HG02973 (cell line): Measurements from ENCODE around the gene RNASE13.
"Not testable (repeated sequence)": the region's sequence is repeated elsewhere in the genome, so short reads cannot be mapped to it uniquely, and the experiment has no call there.

ENCODE experiments used
- ATAC-seq: cut with Tn5 transposase; IDR thresholded peaks from one replicate; pipeline ENCODE4 v1.9.1; 2021; ENCODE audit warnings: moderate library complexity; ENCODE audit not compliant: unreplicated experiment

RNASE13 gene

DNA sequence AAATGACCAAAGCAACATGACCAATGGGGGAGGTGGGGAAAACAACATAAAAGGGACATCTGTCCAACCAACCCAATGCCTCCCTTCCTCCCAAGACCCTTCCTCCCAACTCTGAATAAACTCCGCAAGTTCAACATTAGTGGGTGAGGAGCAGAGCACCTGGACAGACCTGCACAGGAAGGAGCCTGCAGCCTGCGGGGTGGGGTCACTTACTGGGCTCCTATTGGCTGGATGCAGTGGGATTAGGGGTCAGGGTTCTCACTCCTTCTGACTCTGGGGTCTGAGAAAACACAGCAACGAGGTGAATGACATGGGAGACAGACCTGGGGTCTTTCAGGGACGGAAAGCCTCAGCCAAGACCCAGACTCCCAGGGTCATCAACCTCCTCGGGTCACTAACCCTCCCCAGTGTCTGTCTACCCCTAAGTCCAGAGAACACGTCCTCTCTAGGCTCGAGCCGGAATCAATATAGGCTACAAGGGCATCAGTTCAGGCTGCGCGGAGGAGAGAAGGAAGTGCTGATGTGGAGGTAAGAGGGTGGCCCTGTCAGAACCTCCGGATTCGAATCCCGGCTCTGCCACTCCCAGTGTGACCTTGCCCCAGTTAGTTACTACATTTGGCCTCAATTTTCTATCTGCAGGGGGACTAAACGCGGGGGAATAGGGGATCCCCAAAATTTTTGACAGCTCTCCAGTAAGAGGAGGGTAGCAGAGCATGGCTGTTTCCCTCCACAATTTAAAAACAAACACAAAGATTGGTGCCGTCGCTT is 10.6 kb downstream of the RNASE13 start:
- no peak for ATAC-seq

DNA sequence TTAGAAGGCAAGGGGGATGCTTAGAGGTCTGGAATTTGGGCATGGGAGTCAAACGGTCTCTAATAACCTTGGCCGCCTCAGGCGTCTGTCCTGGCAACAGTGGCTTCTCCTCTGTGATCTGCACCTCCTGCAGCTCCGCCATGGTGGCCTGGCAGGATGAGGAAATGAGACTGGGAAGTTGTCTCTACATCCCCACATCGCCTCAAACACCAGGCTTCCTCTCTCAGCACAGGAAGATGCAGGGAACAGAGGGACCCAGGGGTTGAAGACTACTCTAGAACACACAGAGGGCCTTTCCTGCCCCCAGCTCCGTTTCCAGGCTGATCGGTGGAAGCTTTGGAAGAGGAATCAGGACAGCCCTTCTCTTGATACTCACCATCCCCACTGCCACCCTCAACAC is 11.4 kb downstream of the RNASE13 start:
- no peak for ATAC-seq

DNA sequence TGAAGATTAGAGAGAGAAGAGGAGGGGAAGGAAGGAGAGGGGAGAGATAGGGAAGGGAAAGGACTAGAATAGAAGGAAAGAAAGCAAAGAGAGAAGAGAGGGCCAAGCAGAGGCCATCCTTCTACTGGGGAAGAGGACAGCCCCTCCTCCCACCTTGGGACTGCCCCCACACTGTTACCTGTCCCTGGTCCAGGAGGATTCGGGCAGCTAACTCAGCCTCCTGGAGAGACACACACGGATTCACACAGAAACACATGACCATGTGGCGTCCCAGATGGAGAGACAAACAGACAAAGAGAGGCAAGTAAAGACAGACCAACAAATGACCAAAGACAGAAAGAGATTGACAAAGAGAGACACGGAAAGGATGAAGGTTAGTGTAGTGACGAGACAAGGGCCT is 11.9 kb downstream of the RNASE13 start:
- ATAC-seq = no peak

DNA sequence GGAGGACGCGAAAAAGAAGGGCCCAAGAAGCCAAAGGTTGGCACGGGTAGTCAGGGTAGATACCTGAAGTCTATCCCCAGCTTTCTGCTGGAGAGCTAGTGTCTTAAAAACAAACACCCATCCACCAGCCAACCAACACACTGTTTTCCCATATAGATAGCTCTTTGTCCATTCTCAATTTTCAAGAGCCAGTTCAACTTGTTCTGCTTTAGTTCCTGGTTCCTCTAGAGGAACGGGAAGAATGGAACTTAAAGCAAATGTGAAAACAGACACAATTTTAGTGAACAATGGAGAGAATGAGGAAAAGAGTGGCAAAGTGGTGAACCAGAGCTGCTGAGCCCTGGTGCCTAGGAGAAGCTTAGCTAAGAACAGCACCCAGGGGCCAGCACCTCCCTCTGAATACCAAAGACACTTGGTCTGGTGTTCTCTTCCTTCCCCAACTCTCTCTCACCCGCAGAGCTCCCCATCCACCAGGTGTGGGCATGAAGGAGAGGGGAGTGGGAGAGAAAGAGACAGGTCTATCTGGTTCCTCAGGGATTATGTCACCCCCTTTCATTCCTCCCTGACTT is 13.5 kb downstream of the RNASE13 start:
- ATAC-seq = no peak

DNA sequence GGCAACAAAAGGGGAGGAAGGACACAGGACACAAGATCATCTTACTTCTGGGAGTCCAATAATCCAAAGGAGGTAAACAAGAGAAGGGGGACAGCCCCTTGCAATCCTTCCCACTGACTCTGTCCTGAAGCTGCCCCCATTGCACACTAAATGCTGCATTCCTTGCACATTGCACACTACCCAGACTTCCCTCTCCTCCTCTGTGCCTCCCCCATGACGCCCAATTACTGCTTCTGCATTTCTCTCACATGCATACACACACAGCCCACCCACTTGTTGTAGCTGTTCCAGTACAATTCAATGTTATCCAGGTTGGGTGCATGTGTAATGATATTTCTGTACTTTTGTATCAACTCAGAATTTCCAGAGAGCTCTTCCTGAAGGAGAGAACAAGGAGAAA is 15.2 kb downstream of the RNASE13 start:
- no peak for ATAC-seq

DNA sequence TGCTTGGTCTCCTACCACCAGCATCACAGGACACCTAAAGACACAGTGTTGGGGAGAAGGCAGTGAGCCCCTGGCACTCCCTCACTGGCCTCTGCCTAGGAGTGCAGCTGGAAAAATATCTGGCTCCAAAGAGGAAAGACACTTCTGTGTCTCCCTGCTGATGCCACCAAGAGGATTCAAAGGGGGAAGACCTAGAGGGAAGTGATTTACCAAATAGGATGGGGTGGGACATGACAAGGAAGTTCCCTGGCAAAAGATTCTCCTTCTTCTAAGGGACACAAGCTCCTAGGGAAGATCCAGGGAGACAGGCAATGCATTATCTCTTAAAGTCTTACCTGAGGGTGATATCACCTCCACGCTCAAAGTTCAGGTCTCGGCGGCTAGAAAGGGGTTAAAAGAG is 15.8 kb downstream of the RNASE13 start:
- no peak for ATAC-seq

DNA sequence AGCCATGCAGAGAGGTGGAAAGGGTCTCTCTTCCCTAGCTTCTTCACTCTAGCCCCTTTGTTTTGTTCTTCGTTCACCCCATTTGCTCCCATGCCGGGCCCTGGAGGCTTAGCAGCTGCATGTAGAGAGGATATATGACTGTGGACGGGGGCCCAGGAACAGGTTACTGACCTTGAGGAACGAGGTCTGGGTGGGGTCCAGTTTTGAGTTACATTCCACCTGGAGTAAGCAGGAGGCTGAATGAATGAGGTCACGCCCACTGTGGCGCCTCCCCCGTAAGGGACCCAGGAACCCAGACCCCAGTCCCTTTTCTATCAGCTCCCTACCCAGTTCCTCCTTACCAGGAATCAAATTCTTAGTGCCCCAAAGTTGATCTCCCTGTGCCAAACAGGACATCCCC is 16.3 kb downstream of the RNASE13 start:
- ATAC-seq = no peak

DNA sequence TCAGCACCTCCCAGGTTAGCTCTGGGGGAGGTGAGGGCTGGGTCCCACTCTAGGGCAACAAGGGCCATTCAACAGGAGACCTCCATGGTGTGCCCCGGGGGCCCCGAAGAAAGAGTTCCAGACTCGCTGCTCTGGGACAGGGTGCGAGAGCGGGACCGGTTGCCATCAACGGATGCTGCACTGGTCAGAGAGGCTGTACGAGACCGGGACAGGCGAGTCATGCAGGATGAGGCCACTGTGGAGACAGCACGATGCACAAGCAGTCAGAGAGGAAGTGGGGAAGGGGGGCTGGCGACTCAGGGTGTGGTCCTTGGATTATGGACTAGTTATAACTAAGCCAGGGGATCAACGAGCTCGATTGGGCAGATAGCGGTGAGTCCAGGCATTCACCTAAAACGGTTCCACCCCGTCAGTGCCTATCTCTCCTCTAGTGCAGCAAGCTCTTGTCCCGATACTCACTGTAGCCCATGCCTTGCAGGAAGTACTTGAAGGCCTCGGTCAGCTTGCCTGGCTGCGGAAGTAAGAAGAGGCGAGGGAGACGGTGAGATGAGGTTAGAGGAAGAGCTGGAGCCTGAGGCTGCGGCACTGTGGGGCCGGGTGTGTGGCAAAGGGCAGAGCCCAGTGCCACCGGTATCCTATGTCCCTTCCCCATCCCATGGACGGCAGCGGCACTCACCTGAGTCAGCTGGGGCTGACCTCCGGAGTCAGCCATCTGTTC is 16.9 kb downstream of the RNASE13 start:
- ATAC-seq = no peak

DNA sequence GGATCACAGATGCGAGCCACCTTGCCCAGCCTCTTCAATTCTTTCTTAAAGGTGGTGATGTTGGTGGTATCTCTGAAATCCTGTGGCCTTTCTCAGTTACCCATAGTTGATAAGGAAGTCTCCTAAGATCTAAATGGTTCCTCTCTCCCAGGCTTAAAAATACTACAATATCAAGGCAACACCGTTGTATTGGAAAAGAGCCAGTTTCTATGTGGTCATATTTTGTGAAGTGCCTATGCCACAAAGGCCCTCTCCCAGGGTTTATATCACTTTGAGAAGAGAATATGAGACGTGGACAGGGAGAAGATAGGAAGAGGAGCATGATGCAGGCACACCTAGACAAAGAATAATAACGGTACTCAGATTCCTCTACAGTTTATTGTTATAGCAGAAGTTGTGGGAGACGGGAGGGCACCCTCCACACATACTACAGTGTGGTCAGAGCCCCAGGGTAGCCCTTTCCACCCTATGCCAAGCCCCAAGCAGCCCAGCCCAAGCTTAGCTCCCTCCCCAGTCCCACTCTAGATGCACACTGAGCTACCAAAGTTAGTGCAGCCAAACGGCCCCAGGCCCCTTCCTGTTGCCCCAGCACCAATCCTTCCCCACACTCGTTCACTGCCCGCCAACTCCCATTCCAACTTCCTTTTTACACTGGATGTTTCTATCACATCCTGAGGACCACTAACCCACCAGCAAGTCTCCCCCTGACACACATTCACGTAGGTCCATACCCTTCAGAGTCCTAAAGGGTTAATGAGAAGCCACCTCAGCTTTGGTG is 18.0 kb downstream of the RNASE13 start:
- no peak for ATAC-seq

DNA sequence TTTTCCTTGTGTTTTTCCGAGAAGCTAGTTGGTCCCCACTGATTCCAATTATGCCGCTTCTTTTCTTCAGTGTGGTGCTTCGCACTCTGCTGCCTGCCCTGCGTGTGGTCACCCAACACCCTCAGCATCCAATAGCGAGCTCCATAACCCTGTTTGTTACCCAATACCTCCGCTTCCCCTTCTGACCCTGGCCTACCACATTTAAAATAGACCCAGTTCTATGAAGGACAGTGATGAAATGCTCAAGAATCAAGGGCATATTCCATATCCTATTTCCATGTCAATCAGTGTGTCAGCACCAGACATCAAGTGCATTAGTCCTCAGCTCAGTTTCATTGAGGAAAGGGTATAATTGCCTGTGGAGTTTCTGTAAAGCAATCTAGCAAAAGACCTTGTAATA is 19.3 kb downstream of the RNASE13 start:
- ATAC-seq = no peak

DNA sequence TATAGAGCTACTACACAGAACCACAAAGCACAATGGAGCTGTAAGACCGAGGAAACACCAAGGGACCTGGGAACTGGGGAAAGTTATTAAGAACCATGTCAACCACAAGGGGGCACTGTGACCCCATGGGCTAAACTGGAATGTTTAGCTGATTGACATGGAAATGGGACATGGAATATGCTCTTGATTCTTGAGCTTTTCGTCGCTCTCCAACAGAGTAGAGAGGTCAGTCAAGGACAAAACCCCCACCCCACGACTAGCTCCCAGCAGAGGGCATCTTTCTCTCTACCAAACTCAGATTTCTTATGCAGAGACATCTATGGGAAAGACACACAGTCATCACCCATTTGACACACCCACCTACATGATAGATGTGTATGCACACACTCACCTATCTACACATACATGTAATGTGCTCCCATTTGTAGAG is 19.8 kb downstream of the RNASE13 start:
- ATAC-seq = no peak

DNA sequence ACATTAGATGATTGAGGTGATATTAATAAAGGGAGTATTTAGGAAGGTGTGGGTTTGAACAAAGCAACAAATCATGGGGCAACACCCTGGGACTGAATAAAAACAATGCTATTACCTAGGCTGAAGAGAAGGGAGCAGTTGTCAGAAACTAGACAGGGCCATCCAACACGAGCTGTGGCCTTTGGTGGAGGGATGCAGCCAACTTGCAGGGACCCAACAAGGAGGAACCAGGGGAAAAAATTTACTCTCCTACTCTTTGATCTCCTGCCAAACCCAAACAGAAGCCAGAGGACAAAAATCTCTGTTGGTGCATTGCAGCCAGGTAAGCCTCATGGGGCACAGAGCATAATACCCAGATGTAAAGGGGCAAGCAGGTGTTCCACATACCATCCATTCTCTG is 23.5 kb downstream of the RNASE13 start:
- no peak for ATAC-seq

DNA sequence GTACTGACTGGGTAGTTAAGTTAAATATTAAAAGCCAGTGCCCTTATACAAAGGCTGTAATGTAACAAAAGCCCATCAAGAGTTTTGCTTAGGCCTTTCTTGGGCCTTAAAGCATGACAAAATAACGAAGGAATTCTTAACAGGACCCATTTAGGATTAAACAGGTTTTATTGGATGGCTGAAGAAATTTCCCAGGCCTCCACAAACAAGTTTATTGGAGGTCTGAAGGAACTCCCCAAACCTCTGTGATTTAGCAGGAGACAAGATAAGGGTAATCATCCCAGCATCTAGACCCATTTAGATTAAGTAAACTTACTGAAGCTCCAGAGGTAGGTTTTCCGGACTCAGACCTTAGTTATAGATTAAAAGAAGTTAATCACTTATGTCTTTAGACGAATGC is 24.9 kb downstream of the RNASE13 start:
- not testable (repeated sequence) for ATAC-seq

DNA sequence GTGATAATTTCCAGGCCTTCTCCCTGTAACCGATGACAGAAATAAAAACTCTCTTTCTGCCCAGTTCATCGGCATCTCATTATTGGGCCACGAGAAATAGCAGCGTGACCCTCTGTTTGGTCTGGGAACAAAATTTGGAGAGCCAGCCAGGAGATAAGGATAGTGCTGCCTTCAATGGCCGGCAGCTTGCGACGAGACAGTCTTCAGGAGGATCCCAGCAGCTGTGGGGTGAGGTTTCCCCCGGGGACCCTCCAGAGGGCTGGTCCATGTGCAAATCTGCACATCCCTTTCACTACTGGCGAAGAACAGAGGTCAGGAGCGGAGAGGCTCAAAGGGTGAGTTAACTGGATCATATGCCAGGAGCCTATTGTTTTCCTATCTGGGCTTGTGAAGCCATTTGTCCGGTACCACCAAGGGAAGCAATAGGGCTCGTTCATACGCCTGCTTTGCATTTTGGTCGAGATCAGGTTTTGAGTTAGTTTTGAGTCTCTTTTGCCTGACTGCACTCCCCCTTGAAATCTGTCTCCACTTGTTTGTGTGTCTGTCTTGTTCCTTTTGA is 30.7 kb downstream of the RNASE13 start:
- ATAC-seq = no peak

DNA sequence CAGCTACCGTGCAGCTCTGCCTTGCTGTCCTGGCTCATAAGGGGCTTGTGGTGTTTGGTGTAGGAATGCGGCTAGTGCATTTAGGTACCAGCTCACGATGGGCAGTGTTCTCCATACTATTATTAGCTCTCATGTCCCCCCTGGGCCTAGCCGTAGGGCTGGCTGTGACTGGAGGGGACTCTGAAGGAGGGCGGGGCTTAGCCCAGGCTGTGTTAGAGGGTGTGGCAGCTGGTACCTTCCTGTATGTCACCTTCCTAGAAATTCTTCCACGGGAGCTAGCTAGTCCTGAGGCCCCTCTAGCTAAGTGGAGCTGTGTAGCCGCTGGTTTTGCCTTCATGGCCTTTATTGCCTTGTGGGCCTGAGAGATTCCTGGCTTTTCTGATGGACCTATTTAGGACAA is 33.4 kb downstream of the RNASE13 start:
- ATAC-seq = no peak

DNA sequence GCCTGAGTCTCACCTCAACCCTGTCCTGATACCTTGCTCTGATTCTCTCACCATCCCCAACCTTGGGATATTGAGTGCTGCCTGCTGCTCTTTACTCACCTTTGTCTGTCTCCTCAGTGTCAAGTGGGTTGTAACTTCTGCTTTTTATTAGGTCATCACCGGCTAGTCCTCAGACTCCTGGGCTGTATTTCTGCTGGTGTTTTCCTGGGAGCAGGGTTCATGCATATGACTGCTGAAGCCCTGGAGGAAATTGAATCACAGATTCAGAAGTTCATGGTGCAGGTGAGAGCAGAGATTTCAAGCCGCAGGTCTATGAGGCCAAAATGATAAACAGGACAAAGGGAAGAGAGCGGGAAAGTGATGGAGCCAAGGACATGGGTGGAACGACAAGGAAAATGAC is 35.0 kb downstream of the RNASE13 start:
- ATAC-seq = no peak

DNA sequence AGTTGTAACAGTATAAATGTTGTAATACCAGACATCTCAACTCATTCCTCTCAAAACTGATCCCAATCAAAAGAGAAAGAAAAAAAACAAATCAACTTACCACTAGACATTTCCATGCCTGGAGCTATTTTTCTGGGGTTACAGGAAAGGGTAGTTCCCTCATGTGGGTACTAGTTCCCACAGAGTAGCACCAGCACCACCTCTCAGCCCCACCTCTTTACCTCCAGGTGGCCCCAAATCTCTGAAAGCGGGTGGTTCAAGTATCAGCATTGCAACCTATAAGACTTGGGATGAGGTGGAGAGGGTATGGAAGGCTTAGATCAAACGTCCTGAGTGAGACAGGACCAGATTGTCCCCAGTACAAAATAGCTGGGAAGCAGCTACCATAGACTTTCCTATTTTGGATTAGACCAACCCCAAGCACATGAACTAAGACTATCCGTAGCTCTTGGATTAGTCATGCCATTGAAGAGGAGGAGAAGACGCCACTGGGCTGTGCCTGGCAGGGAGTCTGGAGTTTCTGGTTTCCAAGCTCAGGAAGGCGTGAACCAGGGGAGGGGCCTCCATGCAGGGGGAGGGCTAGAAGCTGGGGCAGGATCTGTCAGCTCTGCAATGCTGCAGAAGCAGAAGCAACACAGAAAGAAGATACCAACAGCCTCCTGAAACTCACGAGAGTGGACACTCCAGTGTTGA is 35.8 kb downstream of the RNASE13 start, which contains the start of gene SLC39A2:
SLC39A2 (plus strand) TSS at position 620 of the 693 bp plus-strand sequence. CDS start 154 bp downstream, outside the sequence.
- ATAC-seq = no peak

DNA sequence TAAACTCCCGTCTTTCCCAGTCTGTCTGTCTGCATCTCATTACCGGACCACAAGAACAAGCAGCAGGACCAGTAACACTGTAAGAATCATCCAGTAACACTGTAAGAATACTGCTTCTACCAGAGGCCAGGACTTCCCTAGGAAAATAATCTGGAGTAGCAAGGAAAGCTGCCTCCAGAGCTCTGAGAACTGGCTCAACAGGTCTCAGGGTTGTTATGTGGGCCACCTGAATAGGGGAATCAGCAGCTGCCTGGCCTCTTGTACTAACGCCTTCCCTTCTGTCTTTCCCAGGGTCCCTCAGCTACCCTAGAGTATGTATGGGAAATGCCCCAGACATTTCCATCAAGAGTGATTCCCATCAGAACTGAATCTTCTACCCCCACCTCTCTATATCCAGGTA is 36.5 kb downstream of the RNASE13 start:
- ATAC-seq = no peak

DNA sequence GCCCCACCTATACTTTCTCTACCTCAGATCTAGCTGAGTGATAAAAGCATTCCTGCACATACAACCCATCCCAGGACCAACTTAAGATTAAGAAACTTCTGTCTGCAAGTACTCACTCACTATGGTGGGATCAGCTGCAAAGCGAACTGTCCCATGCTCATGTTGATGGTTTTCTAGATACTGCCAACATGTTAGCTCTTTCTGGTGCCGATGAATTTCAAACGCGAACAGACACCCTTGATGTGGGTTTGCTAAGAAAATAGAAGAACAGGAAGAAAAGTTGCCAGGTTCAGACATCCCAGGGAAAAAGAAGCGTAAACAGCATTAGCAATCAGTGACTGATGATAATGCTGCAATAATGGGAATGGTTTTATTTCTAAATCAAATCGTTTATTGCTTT is 37.0 kb downstream of the RNASE13 start:
- ATAC-seq = no peak

DNA sequence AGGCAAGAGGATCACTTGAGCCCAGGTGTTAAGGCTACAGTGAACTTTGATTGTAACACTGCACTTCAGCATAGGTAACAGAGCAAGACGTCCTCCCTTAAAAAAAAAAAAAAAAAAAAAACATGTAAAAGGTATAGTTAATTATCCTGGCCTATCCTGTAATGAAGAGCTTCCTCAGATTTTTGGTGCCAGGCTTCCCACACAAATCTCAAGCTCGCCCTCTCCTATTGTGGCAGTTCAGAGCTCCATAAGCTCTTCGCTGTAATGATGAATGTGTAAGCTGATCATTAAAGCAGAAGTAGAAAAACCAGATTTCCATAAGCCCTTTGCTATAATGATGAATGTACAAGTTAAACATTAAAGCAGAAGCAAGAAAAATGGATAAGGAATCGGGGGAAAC is 37.5 kb downstream of the RNASE13 start:
- ATAC-seq = no peak
